Activated CD4-positive, alpha-beta T cell treated with anti-CD3 and anti-CD28 coated beads, Interleukin-2, amount 10 ng/mL, durations not matched to agents 24 days and 14 days (primary cell): ENCODE measurements around the gene LRRC15. TPM values are rescaled to one million over a fixed set of nuclear protein-coding genes. Genes with fewer than 3 reads are reported as not detected.

Experiments used
- DNase-seq: peaks from one replicate; pipeline ENCODE4 v3.0.0; 2022
- H3K27ac Mint-ChIP-seq: one replicate; pipeline ENCODE4 v1.8.0; 2022; ENCODE audit warnings: mild to moderate bottlenecking, mixed read lengths
- H3K27me3 Mint-ChIP-seq: one replicate; pipeline ENCODE4 v1.8.0; 2022; ENCODE audit warnings: mixed read lengths
- H3K36me3 Mint-ChIP-seq: one replicate; pipeline ENCODE4 v1.8.0; 2022; ENCODE audit warnings: low read depth, mild to moderate bottlenecking, mixed read lengths
- H3K4me1 Mint-ChIP-seq: one replicate; pipeline ENCODE4 v1.8.0; 2021; ENCODE audit warnings: mixed read lengths
- H3K4me3 Mint-ChIP-seq: one replicate; pipeline ENCODE4 v1.8.0; 2022; ENCODE audit warnings: mild to moderate bottlenecking, moderate library complexity, mixed read lengths
- H3K9me3 Mint-ChIP-seq: one replicate; pipeline ENCODE4 v1.8.0; 2021; ENCODE audit warnings: mixed read lengths
- intact Hi-C: fragments of 100-400 bp; cut with micrococcal nuclease; formaldehyde crosslinking; loops from one replicate; pipeline ENCODE4 v1.15.1; 2023
- total RNA-seq: library from RNA; stranded (reverse); gene quantifications from 2 replicates; pipeline ENCODE4 v1.2.3, GENCODE V29; 2022

LRRC15 gene
- total RNA-seq, 1 donor from 2014 or later = not detected

DNA sequence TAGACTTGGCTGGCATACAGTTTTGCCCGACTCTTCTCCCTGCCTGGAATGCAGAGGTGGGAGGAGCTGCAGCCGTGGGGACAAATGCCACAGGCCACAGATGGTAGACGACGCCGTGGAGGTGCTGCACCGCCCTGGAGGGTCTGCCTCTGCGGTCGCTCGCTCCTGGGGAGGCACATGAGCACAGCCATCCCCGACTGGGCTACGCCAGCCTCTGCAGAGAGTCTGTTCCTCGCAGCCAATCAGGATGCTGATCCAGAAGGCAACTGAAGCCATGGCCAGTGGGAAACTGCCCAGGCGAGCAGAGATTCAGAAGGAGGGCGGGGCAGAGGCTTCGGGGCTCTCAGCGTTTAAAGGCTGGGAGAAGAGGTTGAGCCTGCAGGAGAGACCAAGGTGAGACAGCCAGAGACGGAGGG lies 11.9 kb upstream of the LRRC15 start:
- H3K36me3 Mint-ChIP-seq = no peaks in the 10 kb centered on the region
- no peak overlapping the region for H3K4me3 Mint-ChIP-seq
- peaks cover 14% of the 10 kb centered on the region for H3K27me3 Mint-ChIP-seq
- no peak for DNase-seq
- peaks cover 2% of the 10 kb centered on the region for H3K4me1 Mint-ChIP-seq
- H3K27ac Mint-ChIP-seq = no peak overlapping the region
- intact Hi-C loops = no loop called here
- H3K9me3 Mint-ChIP-seq = no peaks in the 10 kb centered on the region

DNA sequence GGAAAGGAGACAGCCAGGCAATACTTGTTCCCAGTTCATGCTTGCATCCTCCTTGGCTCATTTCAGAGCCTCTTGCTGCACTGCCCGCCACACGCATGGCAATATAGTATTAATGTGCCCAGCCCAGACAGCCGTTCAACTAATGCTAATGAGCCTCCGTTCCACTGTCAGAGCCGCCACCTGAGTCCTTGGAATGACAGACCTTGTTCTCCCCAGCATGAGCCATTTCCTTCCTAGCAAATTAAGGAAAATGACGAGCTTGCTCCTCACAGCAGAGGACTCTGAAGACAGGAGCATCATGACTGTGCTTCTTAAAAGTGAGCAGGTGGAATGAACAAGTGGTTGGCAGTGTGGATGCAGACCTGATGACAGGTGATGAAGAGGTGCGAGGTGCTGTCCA lies 10.8 kb upstream of the LRRC15 start:
- H3K27ac Mint-ChIP-seq = no peak overlapping the region
- no peak overlapping the region for H3K4me3 Mint-ChIP-seq

DNA sequence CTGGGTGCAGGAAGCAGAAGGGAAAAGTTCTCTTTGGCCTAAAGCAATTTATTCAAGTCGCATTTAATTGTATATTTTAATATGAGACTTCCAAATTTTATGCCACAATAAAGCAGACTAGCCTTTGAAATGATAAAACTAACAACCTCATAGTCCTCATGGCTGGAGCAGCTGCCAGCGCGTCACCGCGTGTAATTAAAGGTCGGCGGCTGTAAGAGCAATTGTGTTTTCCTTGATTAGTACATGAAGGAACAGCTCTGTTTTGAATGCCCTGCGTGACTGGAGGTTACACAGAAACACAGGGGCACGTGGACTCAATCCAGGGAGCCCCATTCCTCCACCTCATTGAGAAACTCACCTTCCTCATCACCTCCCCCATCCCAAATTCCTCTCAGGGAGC lies 10.1 kb upstream of the LRRC15 start:
- intact Hi-C loops = no loop called here
- no peak for DNase-seq
- no peaks in the 10 kb centered on the region for H3K9me3 Mint-ChIP-seq
- no peak overlapping the region for H3K27ac Mint-ChIP-seq
- H3K4me1 Mint-ChIP-seq = peaks cover 2% of the 10 kb centered on the region
- H3K27me3 Mint-ChIP-seq = peaks cover 21% of the 10 kb centered on the region
- no peak overlapping the region for H3K4me3 Mint-ChIP-seq
- no peaks in the 10 kb centered on the region for H3K36me3 Mint-ChIP-seq

More for the DNA sequence above, 10.8 kb upstream of the LRRC15 start:
- H3K36me3 Mint-ChIP-seq = no peaks in the 10 kb centered on the region
- no peak for DNase-seq
- no peaks in the 10 kb centered on the region for H3K9me3 Mint-ChIP-seq
- H3K27me3 Mint-ChIP-seq = peaks cover 19% of the 10 kb centered on the region
- intact Hi-C loops = no loop called here
- peaks cover 2% of the 10 kb centered on the region for H3K4me1 Mint-ChIP-seq

GRCh38 chr3:194379231-194379630 lies 9.7 kb upstream of the LRRC15 start:
- no peak overlapping the region for H3K4me3 Mint-ChIP-seq
- intact Hi-C loops = no loop called here
- peaks cover 21% of the 10 kb centered on the region for H3K27me3 Mint-ChIP-seq
- H3K9me3 Mint-ChIP-seq = no peaks in the 10 kb centered on the region
- no peak overlapping the region for H3K27ac Mint-ChIP-seq
- no peaks in the 10 kb centered on the region for H3K36me3 Mint-ChIP-seq
- no peak for DNase-seq
- H3K4me1 Mint-ChIP-seq = peaks cover 2% of the 10 kb centered on the region

DNA sequence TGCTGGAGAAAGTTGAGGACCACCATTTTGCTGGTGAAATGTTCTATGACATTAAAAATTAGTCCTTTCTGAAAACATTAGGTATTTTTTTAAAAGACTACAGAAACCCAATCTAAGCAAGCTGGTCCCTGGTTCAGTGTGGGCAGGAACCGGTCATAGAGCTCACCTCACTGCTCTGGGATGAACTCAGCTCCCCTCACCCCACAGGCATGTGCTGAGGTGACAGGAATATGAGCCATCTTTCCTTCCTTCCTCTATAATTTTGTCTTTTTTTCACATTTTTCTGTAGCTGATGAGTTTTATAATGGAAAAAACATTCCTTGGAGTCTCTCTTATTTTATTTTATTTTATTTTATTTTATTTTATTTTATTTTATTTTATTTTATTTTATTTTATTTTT lies 8.2 kb upstream of the LRRC15 start:
- peaks cover 16% of the 10 kb centered on the region for H3K27me3 Mint-ChIP-seq
- no peak overlapping the region for H3K27ac Mint-ChIP-seq
- H3K36me3 Mint-ChIP-seq = no peaks in the 10 kb centered on the region
- no peak overlapping the region for H3K4me3 Mint-ChIP-seq
- intact Hi-C loops = no loop called here
- no peak for DNase-seq
- H3K9me3 Mint-ChIP-seq = no peaks in the 10 kb centered on the region
- peaks cover 2% of the 10 kb centered on the region for H3K4me1 Mint-ChIP-seq

DNA sequence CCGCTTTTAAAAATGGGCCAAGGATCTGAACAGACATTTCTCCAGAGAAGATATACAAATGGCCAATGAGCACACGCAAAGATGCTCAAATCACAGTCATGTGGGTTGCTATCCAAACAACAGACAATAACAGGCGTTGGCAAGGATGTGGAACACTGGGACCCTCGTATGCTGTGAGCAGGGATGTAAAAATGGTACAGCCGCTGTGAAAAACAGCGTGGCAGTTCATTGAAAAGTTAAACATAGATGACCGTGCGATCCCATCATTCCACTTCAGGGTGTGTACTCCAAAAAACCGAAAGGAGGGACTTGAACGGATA lies 6.7 kb upstream of the LRRC15 start:
- Mint-ChIP-seq H3K36me3 (no peaks in the 10 kb centered on the region), H3K27me3 (peaks cover 13% of the 10 kb centered on the region), H3K27ac (no peak overlapping the region), H3K9me3 (no peaks in the 10 kb centered on the region), H3K4me3 (no peak overlapping the region), H3K4me1 (no peaks in the 10 kb centered on the region)
- DNase-seq = no peak
- intact Hi-C loops = no loop called here

DNA sequence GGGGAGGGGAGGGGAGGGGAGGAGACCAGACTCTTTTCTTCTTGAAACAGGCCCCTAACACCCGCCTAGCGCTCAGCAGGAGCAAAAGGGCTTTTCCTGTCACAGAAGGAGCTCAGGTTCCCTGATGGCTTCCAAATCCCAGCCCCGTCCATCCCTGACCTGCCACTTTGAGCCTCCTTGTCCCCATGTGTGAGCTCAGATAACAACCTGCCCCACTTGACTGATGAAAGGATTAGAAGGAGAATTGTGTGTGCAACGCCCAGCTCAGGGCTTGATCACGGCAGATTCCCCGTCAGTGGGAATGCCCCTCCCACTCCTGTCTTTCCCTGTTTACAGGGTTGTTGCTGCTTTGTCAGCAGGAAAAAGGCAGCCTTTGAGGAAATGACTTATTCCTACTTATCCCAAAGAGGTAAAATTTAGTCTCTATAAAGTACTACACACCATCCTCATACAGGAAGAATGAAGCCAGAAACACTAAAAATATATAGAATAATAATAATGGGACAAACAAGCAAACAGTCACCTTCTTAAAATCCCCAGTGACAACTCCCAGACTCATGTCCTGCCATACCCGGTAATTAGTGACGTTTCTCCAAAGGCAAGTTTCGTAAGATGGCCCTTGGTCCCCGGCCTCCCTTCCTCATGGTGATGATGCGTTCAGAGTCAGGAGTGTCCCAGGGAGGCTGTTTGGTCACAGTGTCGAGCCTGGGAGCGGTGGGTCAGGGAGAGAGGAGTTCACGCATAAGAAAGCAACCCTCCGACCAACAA lies 6.1 kb upstream of the LRRC15 start:
- no peak for DNase-seq
- no peaks in the 10 kb centered on the region for H3K4me1 Mint-ChIP-seq
- no peak overlapping the region for H3K4me3 Mint-ChIP-seq
- no peak overlapping the region for H3K27ac Mint-ChIP-seq
- H3K9me3 Mint-ChIP-seq = no peaks in the 10 kb centered on the region
- H3K27me3 Mint-ChIP-seq = peaks cover 17% of the 10 kb centered on the region
- intact Hi-C loops = no loop called here
- no peaks in the 10 kb centered on the region for H3K36me3 Mint-ChIP-seq

DNA sequence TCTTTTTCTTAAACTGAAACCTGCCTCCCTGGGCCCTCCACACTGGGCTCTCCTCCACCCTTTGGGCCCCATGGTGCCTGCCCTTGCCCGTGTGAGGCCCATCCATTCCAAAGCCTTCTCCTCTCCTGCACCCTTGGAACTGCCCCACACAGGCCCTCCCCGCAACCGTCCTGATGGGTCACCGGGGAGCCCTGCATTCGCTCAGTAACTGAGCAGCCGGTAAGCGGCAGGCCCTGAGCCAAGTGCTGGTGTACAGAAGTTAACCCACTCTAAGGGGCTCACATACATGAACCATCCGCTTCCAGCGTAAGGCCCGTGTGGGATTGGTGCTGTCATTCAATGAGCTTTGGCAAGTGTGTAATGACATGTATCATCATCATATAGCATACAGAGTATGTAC lies 5.4 kb upstream of the LRRC15 start:
- intact Hi-C loops = no loop called here
- Mint-ChIP-seq H3K27ac (no peak overlapping the region), H3K4me3 (no peak overlapping the region), H3K9me3 (no peaks in the 10 kb centered on the region), H3K36me3 (no peaks in the 10 kb centered on the region), H3K4me1 (no peaks in the 10 kb centered on the region), H3K27me3 (peaks cover 19% of the 10 kb centered on the region)
- no peak for DNase-seq

DNA sequence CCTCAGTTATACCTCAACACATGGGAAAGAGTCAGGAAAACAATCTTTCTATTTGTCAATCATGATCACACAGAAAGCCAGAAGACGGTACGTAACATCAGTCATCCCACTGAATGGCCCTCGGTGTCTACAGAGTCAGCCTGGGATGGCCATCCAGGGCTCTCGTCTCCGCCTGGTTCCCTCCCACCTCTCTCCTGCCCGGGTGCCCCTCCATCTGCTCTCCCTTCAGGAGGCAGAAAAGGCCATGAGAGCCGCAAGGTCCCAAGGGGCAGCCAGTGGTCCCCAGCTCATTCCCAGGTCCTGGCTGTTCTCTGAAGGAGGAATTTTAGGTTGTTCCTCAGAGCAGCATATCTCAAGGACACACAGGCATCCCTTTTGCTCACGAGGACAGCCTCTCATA lies 4.4 kb upstream of the LRRC15 start:
- peaks cover 27% of the 10 kb centered on the region for H3K27me3 Mint-ChIP-seq

GRCh38 chr3:194373028-194373427 lies 3.5 kb upstream of the LRRC15 start:
- no peak for DNase-seq
- Mint-ChIP-seq H3K4me3 (no peak overlapping the region), H3K36me3 (no peaks in the 10 kb centered on the region), H3K4me1 (no peaks in the 10 kb centered on the region), H3K9me3 (no peaks in the 10 kb centered on the region), H3K27ac (no peak overlapping the region), H3K27me3 (peaks cover 33% of the 10 kb centered on the region)
- intact Hi-C loops = no loop called here

More for the DNA sequence above, 4.4 kb upstream of the LRRC15 start:
- H3K9me3 Mint-ChIP-seq = no peaks in the 10 kb centered on the region
- no peaks in the 10 kb centered on the region for H3K36me3 Mint-ChIP-seq
- no peak overlapping the region for H3K27ac Mint-ChIP-seq
- no peaks in the 10 kb centered on the region for H3K4me1 Mint-ChIP-seq
- H3K4me3 Mint-ChIP-seq = no peak overlapping the region
- no peak for DNase-seq
- intact Hi-C loops = no loop called here

- no peaks in the 10 kb centered on the region for H3K36me3 Mint-ChIP-seq
- H3K4me1 Mint-ChIP-seq = no peaks in the 10 kb centered on the region
- H3K9me3 Mint-ChIP-seq = no peaks in the 10 kb centered on the region
- intact Hi-C loops = no loop called here
- no peak overlapping the region for H3K27ac Mint-ChIP-seq
- no peak overlapping the region for H3K4me3 Mint-ChIP-seq
- no peak for DNase-seq
- peaks cover 36% of the 10 kb centered on the region for H3K27me3 Mint-ChIP-seq
Measured at GRCh38 chr3:194370753-194371152, 1.2 kb upstream of the LRRC15 start.

DNA sequence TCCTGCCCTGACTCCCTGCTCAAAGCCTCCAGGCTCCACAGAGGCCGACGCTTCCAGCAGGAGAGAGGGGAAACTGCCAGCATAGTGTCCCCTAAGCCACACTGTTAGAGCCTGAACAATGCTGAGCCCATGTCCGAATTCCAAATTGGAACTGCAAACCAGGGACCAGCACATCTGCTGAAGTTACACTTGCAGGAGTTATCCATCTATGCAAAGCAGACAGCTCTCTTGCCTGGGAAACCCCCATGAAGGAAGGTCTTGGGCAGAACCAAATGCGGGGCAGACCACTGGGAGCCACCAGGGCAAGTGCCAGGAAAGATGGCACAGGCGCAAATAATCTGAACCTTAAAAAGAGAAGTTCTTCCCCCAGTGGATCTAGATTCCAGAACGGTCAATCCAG lies 625 bp downstream of the LRRC15 start:
- Mint-ChIP-seq H3K4me1 (no peaks in the 10 kb centered on the region), H3K36me3 (no peaks in the 10 kb centered on the region), H3K4me3 (no peak overlapping the region), H3K9me3 (no peaks in the 10 kb centered on the region), H3K27ac (no peak overlapping the region), H3K27me3 (peaks cover 31% of the 10 kb centered on the region)
- no peak for DNase-seq
- intact Hi-C loops = no loop called here

GRCh38 chr3:194367992-194368841 lies 1.3 kb downstream of the LRRC15 start:
- Mint-ChIP-seq H3K4me1 (no peaks in the 10 kb centered on the region), H3K4me3 (no peak overlapping the region), H3K9me3 (no peaks in the 10 kb centered on the region), H3K36me3 (no peaks in the 10 kb centered on the region), H3K27ac (no peak overlapping the region), H3K27me3 (peaks cover 35% of the 10 kb centered on the region)
- intact Hi-C loops = no loop called here
- DNase-seq = no peak

DNA sequence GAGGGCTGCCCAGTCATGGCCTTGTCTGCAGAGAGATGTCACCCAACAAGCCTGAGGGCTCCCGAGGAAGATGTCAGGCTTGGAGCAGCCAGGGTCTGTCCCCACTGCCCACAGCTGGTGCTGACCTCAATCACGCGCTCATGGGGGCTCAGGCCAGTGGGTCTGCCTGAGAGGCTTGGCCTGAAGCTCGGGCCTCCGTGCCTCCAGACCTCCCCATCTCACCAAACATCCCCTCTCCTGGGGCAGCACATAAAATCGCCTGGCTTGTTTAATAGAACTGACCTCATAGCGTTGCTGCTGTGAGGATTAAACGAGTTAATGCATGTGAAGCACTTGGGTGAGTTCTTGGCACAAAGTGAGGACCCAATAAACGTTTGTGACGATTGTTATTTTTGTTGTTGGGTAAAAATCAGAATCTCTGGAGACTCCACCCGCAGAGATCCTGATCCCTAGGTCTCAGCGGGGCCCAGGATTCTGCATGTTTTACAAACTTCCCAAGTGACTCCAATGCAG lies 3.5 kb downstream of the LRRC15 start:
- intact Hi-C loops = no loop called here
- Mint-ChIP-seq H3K27me3 (peaks cover 35% of the 10 kb centered on the region), H3K36me3 (no peaks in the 10 kb centered on the region), H3K9me3 (no peaks in the 10 kb centered on the region), H3K4me1 (no peaks in the 10 kb centered on the region), H3K4me3 (no peak overlapping the region), H3K27ac (no peak overlapping the region)
- DNase-seq = no peak
